ENCODE data around the gene DGKK.

DNA sequence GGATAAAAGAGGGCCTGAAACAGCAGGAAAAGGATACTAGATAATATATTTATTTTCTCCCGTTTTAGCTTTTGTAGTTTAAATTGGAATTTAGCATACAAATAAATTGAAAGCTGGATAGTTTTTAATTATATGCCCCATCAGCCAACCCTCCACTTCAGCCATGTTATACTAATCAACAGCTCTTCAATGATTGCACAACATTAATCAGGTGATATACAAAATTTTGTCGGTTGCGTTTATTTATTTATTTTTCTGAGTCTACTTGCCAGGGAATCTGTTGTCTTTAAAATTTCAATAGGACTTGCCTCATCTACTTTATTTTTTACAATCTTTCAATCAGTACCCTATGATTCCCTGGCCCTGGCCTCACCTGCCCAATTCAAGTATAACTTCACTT is 12.1 kb downstream of the DGKK start:
- no peak for TF ChIP-seq POLR2AphosphoS5 (IDR thresholded peaks at IDR 0.05)
- no peak for TF ChIP-seq CTCF (IDR thresholded peaks at IDR 0.05)
- TF ChIP-seq POLR2A (IDR thresholded peaks at IDR 0.05) = no peak
- no peak for TF ChIP-seq EP300 (IDR thresholded peaks at IDR 0.05)
